Ascending aorta (tissue), 2 donors: ENCODE data around the gene EFR3B. TPM values are rescaled to one million over a fixed set of nuclear protein-coding genes. Genes with fewer than 3 reads are reported as not detected.

Experiments used
- DNase-seq, 2 donors: peaks; one replicate each; pipeline ENCODE4 v3.0.0-alpha.2; 2019; ENCODE audit warnings: low spot score in 2 of 2
- H3K27ac ChIP-seq, 2 donors: fragments of 200-600 bp; sonication (generic); one replicate each; pipeline ENCODE4 v1.5.1; 2016 to 2017; ENCODE audit warnings: mild to moderate bottlenecking in 1 of 2
- H3K27me3 ChIP-seq: fragments of 200-600 bp; sonication (generic); one replicate; pipeline ENCODE4 v1.5.1; 2017
- H3K36me3 ChIP-seq, 2 donors: fragments of 200-600 bp; sonication (generic); one replicate each; pipeline ENCODE4 v1.5.1; 2016
- H3K4me1 ChIP-seq, 2 donors: fragments of 200-600 bp; sonication (generic); one replicate each; pipeline ENCODE4 v1.5.1; 2016 to 2017; ENCODE audit warnings: mild to moderate bottlenecking in 1 of 2
- H3K4me3 ChIP-seq, 2 donors: fragments of 200-600 bp; sonication (generic); one replicate each; pipeline ENCODE4 v1.5.1; 2016 to 2017; ENCODE audit warnings: mild to moderate bottlenecking in 1 of 2
- H3K9me3 ChIP-seq, 2 donors: fragments of 200-600 bp; sonication (generic); one replicate each; pipeline ENCODE4 v1.5.1; 2016
- CTCF ChIP-seq, 3 experiments: fragments of 200-600 bp in 2 of 3; fragments of 450-650 bp in 1 of 3; sonication (generic) in 2 of 3; IDR thresholded peaks; one replicate each; pipeline ENCODE4 v1.5.1; 2016 to 2019; ENCODE audit warnings: antibody characterized with exemption in 3 of 3, mild to moderate bottlenecking in 1 of 3, moderate library complexity in 1 of 3
- intact Hi-C: fragments of 100-400 bp; cut with DNase I; formaldehyde crosslinking; loops from one replicate; pipeline ENCODE4 v1.15.1; 2023
- total RNA-seq: library from RNA; depleted of rRNA; stranded (reverse); fragments of >200 nt; gene quantifications from one replicate; pipeline ENCODE4 v1.1.0, GENCODE V29; 2016

EFR3B gene
- total RNA-seq, 1 donor from 2014 or later = 0.32 TPM

- H3K27ac ChIP-seq = no peak overlapping the region
- DNase-seq = no peak
- intact Hi-C loops = no loop called here
- H3K36me3 ChIP-seq = no peaks in the 10 kb centered on the region
- H3K4me3 ChIP-seq = no peak overlapping the region
- TF ChIP-seq CTCF (IDR thresholded peaks at IDR 0.05) = no peak
- H3K4me1 ChIP-seq = no peaks in the 10 kb centered on the region
- no peaks in the 10 kb centered on the region for H3K27me3 ChIP-seq
- no peaks in the 10 kb centered on the region for H3K9me3 ChIP-seq
Measured at GRCh38 chr2:25198209-25198525, 156.3 kb downstream of the EFR3B start.

DNA sequence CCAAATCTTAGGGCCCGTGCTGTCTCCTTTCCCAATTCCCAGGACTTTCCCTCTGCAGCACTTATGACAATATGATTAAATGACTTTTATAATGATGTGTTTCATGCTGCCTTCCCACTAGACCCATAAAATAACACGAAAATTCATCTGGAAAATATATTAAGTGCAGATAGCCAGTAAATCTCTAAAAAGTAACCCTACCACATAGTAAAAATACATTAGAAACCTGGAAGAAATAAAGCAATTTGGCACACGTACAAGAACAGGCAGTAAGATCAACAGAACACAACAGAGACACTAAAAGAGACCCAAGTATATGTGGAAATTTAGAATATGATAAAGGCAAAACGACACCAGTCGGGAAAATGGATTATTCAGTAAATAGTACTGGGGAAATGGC is 156.7 kb downstream of the EFR3B start:
- H3K36me3 ChIP-seq = no peaks in the 10 kb centered on the region
- no peak for TF ChIP-seq CTCF (IDR thresholded peaks at IDR 0.05)
- intact Hi-C loops = no loop called here

DNA sequence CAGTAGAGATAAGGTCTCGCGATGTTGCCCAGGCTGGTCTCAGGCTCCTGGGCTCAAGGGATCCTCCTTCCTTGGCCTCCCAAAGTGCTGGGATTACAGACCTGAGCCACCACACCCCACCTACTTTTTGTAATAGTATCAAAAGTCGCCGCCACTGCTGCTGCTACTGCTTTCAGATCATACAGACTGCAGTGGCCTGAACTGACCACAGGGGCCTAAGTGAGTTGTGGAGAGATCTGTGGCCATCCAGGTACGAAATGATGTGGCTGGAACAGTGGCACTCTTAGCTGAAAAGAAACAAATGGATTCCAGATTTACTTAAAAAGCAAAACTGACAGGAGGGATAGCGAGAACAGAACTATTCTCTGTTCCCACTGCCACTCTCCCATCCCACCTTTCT is 159.4 kb downstream of the EFR3B start:
- TF ChIP-seq CTCF (IDR thresholded peaks at IDR 0.05) = peak in 1 of 3 experiments; percentile 7
- intact Hi-C loops = no loop called here
- H3K9me3 ChIP-seq = no peaks in the 10 kb centered on the region
- H3K36me3 ChIP-seq = no peaks in the 10 kb centered on the region
- no peak overlapping the region for H3K27ac ChIP-seq
- no peaks in the 10 kb centered on the region for H3K4me1 ChIP-seq
- H3K27me3 ChIP-seq = no peaks in the 10 kb centered on the region
- no peak for DNase-seq
- H3K4me3 ChIP-seq = no peak overlapping the region

More for the DNA sequence above, 156.7 kb downstream of the EFR3B start:
- no peak overlapping the region for H3K4me3 ChIP-seq
- no peaks in the 10 kb centered on the region for H3K4me1 ChIP-seq
- no peaks in the 10 kb centered on the region for H3K9me3 ChIP-seq
- H3K27me3 ChIP-seq = no peaks in the 10 kb centered on the region
- no peak overlapping the region for H3K27ac ChIP-seq
- no peak for DNase-seq

DNA sequence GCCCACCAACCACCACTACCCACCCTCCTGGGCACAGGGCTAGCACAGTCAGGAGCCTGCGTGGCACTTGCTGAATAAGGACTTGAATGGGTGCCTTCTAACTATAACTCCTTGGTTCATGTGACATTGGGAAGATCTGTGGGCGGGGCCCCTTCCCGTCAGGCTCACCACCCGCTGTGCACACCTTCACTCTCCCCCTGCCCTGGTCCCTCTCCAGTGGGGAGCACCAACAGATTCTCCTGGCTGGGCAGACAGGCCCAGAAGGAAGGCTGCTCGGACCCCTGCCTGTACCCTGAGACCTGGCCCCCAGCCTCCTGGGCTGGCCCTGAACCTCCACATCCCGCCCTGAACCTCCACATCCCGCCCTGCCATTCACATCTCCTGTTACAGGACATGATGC is 159.9 kb downstream of the EFR3B start:
- H3K9me3 ChIP-seq = no peaks in the 10 kb centered on the region
- H3K4me1 ChIP-seq = no peaks in the 10 kb centered on the region
- no peak for DNase-seq
- H3K4me3 ChIP-seq = no peak overlapping the region
- intact Hi-C loops = no loop called here
- no peak overlapping the region for H3K27ac ChIP-seq
- H3K27me3 ChIP-seq = no peaks in the 10 kb centered on the region
- TF ChIP-seq CTCF (IDR thresholded peaks at IDR 0.05) = no peak
- H3K36me3 ChIP-seq = no peaks in the 10 kb centered on the region

- H3K9me3 ChIP-seq = no peaks in the 10 kb centered on the region
- no peak for DNase-seq
Measured at GRCh38 chr2:25202275-25202674, 160.4 kb downstream of the EFR3B start.

More at GRCh38 chr2:25202275-25202674, 160.4 kb downstream of the EFR3B start:
- Histone ChIP-seq H3K4me3 (no peak overlapping the region), H3K27ac (no peak overlapping the region), H3K27me3 (no peaks in the 10 kb centered on the region), H3K36me3 (no peaks in the 10 kb centered on the region), H3K4me1 (no peaks in the 10 kb centered on the region)
- TF ChIP-seq CTCF (IDR thresholded peaks at IDR 0.05) = no peak
- intact Hi-C loops = no loop called here
